ENCODE measurements around the gene KCNJ8. TPM values are rescaled to one million over a fixed set of nuclear protein-coding genes. Genes with fewer than 3 reads are reported as not detected.
"Not testable (repeated sequence)": the region's sequence is repeated elsewhere in the genome, so short reads cannot be mapped to it uniquely, and the experiment has no call there.

Gene KCNJ8
- total RNA-seq, 1 donor from 2014 or later, result 13.7 TPM

DNA sequence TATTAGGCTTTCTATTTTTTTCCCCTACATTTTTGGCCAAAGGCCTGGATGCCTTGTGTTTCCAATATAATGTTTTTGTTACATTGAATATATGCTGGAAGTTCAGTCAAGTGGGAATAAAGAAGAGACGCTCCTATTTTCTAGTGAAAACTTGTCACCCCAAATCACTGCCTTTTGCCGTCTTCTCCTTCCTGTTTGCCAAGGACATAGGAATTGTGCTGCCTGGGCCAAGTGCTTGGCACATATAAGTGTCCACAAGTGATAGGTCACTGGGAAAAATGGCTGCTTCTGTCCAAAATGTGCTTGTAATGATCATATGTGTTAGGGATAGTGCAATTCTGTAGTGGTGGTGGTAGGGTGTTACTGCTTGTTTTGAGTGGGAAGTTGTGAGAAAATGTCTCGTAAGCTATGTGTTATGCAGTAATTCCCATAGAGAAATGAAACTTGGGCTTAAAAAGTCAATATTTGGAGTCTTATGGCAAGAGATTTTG is 11.6 kb upstream of the KCNJ8 start:
- DNase-seq (ENCODE audit: low spot score), result peak; percentile 19

DNA sequence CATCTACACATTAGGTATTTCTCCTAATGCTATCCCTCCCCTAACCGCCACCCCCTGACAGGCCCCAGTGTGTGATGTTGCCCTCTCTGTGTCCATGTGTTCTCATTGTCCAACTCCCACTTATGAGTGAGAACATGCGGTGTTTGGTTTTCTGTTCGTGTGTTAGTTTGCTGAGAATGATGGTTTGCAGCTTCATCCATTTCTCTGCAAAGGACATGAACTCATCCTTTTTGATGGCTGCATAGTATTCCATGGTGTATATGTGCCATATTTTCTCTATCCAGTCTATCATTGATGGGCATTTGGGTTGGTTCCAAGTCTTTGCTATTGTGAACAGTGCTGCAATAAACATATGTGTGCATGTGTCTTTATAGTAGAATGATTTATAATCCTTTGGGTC is 8.2 kb upstream of the KCNJ8 start:
- DNase-seq (ENCODE audit: low spot score), result not testable (repeated sequence)

DNA sequence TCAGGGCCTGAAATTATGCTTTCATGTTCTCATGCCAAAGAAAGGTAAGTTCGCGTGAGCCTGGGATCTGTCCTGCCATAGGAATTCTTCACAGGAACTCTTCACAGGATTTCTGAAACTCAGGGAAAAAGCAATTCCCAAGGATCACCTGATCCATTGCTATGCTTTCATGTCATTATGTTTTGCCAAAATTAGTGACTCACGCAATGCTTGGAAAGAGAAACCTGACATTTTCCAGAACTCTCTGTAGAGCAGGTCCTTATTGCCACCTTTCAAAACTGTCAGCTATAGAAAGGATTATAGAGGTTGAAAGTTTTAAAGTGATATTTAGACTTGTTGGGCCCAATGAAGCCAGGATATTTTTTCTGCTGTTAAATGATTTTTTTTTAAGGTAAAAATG is 6.3 kb upstream of the KCNJ8 start:
- DNase-seq (ENCODE audit: low spot score), result no peak

DNA sequence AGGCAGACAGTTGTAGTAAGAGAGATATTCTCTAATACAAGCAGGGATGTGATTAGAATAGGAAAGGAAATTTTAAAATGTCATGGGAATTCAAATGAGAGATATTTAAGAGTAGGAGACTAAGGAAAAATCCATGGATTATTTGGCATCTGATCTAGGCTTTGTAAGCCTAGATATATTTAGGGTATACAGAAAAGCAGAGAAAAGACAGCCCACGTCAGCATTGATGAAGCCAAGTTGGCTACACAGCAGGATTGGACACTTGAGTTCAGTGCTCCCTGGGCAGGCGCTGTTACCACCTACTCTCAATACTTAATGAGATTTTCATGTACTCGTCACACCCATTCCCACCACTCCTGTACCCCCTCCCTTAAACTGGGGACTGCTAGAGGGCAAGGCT is 1.7 kb upstream of the KCNJ8 start:
- DNase-seq (ENCODE audit: low spot score), result peak; percentile 71

DNA sequence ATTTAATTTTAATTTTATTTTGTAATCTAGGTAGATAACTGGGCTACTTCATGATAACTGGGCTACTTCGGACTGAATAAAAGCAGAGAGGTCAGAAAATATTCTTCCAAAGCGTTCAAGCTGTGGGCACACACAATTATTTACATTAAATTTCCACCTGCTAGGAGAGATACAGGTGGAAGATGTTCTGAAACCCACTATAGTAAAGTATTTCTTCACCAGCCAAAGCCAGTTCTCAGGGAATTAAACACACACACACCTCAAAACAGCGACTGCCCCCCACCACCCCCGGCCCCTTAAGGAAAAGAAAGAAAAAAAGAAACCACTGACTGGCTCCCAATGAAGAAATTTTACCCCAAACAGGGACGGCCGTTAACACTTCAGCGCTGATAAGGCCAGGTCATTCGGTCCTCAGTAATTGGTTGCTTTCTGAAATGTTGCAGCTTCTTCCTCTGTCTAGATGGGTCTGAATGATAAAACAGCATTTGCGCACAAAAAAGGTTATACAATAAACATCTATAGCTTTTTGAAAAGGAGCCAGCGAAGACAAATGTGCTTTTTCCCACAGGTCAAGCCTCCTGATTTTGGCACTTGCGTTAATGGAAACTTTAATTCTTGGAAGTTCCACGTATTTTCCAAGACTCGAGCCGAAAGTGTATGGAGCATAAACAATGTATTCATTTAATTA is 771 bp upstream of the KCNJ8 start:
- peak; percentile 18 for DNase-seq (ENCODE audit: low spot score)

DNA sequence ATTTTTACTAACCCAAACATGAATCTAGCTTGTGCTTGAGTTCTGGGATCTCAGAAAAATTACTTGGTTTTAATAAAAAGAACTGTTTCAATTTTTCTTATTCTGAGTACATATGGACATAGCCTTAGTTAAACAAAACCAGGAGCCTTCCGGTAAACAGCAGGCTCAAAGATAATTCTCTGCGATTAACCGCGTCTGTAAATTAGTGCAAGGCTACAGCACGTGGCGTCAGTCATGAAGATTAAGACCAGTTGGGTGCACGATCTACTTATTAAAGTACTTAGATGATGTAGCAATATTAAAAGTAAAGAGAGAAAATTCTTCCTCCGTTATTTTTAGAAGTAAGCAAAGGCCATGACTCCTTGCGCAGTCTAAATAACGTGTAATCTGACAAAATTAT is 700 bp downstream of the KCNJ8 start:
- DNase-seq (ENCODE audit: low spot score), result no peak

DNA sequence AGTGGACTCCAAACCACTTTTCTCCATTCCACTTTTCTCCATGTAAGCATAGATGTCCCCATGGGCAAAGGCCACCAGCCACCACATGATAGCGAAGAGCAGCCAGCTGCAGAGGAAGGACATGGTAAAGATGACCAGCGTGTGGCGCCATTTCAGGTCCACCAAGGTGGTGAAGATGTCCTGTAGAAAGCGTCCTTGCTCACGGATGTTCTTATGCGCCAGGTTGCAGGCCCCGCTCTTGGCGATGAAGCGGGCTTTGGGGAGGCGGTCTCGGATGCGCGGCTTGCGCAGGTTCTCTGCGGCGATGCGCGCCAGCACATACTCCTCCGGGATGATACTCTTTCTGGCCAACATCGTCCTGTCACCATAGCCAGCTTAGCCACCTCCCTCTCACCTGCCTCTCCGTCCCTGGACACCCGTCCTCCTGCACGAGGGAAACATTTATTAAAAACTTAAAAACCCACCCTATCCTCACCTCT is 1.2 kb downstream of the KCNJ8 start:
- peak; percentile 12 for DNase-seq (ENCODE audit: low spot score)

DNA sequence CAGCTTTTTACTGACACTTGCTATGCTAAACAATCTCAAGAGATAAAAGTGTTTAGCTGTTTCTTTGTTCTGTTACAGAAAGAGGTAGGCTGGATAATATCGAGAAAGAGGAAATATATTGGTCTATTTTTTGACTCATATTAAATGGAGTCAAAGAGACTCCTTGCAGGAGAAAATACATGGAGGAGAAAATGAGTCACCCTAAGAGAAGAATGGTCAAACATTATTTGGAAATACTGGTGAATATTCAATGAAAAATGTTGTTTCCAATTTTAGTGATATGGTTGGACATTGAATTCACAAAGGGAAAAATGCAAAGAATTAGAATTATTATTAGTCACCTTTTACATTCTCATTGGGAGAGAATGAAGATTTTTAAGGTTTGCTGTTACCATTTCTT is 3.2 kb downstream of the KCNJ8 start:
- DNase-seq (ENCODE audit: low spot score), result no peak

DNA sequence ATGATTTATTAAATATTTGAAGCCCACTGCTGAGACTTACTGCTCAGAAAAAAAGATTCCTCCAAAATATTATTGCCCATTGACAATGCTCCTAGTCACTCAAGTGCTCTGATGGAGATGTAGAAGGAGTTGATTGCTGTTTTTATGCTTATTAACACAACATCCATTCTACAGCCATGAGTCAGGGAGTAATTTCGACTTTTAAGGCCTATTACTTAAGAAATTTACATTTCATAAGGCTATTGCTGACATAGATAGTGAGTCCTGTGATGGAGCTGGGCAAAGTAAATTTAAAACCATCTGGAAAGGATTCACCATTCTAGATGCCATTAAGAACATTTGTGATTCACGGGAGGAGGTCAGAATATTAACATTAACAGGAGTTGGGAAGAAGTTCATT is 5.2 kb downstream of the KCNJ8 start:
- DNase-seq (ENCODE audit: low spot score), result no peak

DNA sequence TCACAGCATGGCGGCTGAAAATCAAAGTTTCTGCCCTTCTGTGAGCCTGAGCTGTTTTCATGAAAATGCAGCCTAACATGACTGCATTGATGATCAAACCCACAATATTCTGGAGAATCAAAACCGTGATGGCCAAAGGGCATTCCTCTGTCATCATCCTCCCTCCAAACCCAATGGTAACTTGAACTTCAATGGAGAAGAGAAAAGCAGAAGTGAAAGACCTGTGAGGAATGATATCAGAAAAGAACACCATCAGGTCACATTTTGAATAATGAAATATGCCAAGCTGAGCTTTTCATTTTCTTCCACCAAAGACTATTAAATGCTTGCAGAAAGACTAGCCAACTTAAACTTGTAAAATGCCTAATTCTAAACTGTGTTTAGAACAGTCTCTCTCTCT is 8.1 kb downstream of the KCNJ8 start:
- no peak for DNase-seq (ENCODE audit: low spot score)

DNA sequence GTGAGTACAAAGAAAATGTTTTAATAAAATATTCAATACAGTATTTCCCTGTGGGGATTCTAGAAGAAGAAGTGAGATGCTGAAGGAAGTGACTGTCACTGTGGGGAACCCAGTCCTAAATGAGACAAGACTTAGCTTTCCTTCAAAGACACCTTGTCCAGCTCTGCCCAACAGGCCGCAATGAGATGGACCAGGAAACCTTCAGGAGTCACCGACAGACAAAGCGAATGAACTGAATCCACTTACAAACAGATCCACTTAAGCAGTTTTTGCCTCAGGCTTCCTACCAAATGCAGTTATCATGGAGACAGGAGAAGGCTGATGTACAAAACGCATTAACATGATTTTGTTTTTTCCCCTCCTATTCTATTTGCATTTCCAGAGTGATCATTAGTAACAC is 9.6 kb downstream of the KCNJ8 start:
- DNase-seq (ENCODE audit: low spot score), result no peak

DNA sequence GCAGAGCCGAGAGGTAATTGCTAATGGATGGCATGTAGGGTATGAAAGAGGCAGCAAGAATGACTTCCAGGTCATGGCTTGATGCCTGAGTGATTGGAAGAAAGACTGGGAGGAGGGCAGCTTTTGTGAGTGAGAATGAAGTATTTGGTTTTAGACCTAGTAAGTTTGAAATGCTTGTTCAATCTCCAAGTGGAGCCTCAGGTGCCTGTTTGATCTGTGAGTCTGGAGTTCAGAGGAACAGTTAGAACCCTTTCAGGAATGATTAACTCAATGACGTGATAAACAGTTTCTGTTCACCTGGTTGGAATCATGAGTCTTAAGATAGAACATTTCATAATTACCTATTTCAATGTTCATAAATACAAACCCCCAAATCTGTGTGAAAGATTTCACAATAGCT is 10.4 kb downstream of the KCNJ8 start:
- no peak for DNase-seq (ENCODE audit: low spot score)

DNA sequence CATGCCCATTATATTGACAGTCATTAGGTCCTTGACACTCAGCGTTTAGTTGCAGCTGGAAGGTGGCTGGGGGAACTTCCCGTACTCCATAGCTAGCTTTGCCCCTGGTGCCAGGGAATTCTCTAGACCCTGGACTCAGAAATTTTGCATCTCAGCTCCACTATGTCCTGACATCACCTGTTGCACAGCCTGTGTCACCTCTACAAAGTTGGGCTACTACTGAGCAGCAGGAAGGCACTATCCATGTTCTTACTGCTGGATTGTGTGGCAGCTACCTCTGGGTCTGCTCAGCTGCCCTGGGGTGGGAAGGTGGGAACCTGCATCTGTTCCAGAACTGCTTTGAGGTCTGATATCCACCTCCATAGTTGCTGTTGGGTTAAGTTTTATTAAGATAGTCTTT is 11.0 kb downstream of the KCNJ8 start:
- no peak for DNase-seq (ENCODE audit: low spot score)

DNA sequence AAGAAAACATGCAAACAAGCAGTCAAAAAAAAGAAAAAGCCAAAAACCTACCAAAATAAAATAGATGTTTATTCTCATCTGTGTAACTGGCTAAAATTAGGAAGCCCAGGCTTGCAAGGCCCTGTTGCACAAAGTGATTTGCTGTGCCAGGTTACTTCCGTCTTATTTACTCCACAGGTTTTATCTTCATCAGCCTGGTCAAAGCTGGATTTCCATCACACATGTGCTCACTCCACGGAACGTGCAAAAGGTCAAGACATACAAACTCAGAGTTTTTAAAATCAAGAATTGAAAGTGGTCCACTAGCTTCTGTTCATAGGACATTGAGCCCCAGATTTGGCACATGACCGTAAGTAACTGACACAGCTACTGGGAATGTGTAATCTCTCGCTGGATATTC is 14.8 kb downstream of the KCNJ8 start:
- DNase-seq (ENCODE audit: low spot score), result no peak

DNA sequence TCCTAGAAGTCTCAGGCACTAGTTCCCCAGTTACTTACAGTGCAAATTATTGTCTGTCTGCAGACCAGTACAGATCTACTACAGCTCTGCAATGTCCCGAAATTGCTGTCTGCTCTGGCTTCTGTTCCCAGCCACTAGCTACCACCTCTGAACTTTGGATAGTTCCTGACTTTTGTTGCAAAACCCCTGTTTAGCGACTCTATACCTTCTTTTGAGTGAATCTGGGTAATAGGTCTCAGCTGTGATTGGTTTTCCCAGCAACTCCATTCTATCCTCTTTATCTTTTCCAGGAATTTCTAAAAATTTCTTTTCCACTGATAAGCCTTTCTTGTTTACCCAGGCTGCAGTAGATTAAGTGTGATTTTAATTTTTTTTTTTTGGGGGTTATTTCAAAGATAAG is 16.8 kb downstream of the KCNJ8 start:
- peak; percentile 69 for DNase-seq (ENCODE audit: low spot score)

DNA sequence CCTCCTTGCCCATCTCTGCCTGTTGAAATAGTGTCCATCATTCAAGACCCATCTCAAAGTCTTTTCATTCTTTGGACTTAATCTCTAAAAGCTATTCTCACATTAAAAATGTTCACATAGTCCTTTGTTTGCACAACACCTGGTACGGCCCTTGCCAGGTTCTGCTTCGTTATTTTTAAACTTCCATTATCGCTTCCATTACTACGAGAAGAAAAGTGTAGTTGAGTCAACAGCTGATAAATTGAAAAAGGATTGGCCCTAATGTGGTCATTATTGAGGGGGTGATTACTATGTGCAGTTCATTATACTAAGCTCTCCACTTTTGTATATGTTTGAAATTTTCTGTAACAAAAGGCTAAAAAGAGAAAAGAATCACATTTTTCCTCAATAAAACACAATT is 17.8 kb downstream of the KCNJ8 start:
- no peak for DNase-seq (ENCODE audit: low spot score)

DNA sequence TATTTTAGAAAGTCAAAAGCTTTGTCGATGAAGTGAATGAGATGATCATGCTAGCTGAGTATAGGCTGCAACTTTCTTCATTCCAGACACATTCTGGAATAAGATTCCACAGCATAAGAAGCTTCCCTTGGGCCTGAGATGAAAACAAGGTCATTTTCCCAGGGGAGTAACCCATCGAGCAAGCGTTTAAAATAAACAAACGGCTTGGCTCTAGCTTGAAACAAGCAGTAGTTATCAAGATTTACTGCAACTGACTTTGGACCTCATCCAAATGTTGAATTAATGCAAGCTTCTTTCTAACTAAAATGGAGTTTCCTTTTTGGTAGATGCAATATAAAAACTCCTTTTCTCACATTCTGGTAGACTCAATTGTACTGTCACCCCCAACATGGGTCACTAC is 23.0 kb downstream of the KCNJ8 start:
- peak; percentile 79 for DNase-seq (ENCODE audit: low spot score)

DNA sequence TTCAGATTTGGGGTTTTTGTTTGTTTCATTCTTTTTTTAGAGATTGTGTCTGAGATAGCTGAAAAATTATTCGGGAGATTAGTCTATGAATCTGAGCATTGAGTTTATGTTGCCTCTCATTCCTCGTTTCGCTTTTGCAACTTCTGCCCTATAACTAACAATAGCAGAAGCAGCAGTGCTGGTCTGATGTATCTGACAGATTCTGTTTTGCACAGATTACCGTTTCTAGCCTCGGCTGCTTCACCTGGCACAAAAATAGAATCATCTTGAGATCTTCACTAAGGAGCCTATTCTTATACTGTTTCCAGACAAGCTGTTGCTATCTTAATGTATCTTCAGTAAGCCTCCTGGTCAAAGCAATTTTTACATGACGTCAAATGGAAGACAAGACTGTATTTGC is 29.2 kb downstream of the KCNJ8 start:
- DNase-seq (ENCODE audit: low spot score), result no peak

DNA sequence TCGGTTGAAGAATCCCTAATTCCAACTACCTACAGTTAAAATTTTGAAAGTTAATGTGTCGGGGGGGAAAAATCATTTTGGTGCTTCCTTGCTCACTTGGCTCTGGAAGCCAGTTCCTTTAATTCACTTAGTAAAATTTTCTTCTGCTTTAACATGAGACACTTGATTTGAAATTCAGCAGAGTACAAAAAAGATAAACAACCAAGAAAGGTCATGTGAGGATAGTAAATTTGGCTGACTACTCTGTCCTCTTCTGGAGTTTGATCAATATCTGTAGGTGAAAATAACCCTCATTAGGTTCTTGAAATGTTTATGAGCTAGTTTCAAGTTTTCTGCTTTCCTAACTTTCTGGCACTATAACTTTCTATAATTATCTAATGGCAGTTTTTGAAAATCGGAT is 43.4 kb downstream of the KCNJ8 start:
- no peak for DNase-seq (ENCODE audit: low spot score)

DNA sequence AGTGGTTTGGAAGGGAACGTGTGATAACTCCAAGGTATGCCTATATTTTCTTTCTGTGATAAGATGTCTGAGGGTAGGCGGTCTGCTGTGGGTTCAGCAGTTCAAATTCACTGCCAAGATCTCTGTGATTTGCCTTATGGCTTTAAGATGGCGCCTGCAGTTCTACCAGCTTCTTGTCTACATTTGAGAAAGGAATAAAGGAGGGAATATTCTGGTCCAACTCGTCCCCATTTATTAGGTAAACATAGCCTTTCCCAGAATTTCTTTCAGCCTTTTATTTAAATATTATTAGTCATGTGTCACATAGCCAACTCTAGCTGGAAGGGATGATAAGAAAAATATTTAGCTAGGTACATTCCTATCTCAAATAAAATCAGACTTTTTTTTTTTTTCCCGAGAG is 48.8 kb downstream of the KCNJ8 start:
- DNase-seq (ENCODE audit: low spot score), result no peak

DNA sequence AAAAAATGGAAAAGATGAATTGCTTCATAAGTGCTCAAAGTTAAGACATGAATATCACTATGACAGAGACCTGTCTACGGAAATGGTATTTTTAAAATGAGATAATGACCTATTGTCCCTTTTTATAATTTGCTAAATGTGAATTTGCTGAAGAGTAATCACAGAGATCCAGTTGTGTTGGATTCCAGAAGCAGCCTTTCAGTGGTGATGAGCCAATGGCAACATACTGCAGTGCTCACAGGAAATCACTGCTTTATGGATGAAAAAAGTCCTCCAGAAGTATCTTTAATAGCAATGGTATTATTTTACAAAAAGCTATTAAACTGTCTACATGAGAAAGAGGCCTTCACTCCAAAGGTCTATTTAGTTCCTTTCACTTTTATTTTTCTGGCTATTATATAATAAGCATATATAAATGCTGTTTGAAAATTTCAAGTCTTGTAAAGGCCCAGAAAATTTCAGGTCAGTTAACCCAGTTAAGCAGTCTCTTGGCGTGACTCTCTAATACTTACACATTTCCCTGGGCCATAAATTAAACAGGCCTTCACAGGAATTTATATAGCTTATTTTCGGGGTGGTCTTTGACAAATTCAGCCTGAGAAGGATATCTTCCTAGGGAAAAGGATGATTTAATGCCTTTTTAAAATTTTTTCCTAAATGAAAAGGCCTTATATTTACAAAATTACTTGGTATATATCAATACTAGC is 55.4 kb downstream of the KCNJ8 start:
- DNase-seq (ENCODE audit: low spot score), result peak; percentile 17

DNA sequence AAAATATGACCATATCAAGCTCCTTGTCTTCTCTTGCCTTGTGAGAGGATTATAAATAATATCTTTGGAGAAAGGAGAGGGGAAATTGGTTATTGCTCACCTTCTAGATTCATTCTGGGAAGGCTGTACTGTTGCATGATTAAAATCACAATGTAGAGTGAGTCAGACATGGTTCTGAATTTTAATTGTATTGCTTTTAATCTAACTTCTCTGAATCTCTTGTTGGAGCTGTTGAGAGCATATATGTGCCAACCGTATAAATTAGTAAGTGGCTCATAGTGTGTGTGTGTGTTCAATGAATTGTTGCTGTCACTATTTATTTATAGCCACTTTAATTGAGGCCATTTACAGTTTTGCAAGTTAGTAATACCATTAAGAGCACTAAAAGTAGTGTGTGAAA is 56.1 kb downstream of the KCNJ8 start:
- DNase-seq (ENCODE audit: low spot score), result no peak

DNA sequence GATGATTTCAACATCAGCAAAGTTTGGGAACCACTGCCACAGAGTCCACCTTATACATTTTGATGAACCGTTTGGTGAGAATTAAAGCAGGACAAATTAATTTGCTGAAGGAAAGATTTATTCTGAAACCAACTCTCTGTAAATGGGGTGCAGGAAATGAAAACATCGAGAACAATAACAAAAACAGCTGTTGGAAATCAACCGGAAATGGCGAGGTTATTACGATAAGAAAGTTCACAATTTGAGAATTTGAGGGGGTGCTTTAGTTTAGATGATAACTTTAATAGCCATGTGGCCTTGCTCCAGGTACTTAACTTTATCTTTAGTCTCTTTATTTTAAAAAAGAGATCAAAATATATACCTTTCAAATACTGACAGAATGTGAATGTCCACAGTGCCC is 56.7 kb downstream of the KCNJ8 start:
- no peak for DNase-seq (ENCODE audit: low spot score)

Data from umbilical cord (tissue), 2 donors.